HG02884 (cell line): ENCODE measurements around the gene XXYLT1.

ENCODE experiments used
- ATAC-seq: cut with Tn5 transposase; IDR thresholded peaks from one replicate; pipeline ENCODE4 v1.9.1; 2021; ENCODE audit warnings: mild to moderate bottlenecking, moderate library complexity; ENCODE audit not compliant: unreplicated experiment

The XXYLT1 gene

GRCh38 chr3:195210266-195210973 is 60.5 kb downstream of the XXYLT1 start:
- no peak for ATAC-seq

- no peak for ATAC-seq
These were observed 61.1 kb downstream of the XXYLT1 start for GRCh38 chr3:195209847-195210265.

DNA sequence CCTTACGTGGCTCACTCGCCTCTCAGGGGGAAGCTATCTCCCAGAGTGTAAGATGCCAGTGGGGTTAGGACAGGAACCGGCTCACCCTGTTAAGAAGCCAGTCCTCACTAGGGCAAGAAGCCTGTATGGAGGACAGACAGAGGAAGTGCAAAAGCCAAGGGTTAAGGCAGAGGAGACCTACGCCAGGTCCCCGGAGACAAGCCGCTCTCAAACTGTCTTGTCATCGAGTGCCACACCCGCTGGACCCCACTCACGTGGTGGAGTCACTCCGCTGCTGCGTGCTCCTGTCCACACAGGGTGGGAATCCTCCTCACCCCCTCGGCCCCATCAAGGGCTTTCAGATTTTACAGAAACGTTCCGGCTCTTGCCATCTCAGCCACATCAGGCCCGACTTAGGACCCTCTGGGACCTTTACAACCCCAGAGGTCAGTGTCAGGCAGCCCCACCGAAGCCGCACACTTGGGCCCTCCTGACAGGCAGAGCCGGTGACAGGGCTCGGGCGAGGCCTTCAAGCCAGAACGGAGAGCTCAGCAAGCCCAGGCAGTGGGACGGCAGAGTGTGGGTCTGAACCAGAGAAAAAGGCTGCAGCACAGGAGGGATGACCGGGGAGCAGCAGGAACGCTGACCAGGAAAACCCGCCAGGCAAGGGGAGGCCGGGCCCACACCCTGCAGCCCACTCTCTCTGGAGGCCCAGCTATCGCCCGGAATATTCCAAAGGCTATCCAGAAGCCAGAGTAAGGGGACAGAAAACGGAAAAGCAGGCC is 61.7 kb downstream of the XXYLT1 start:
- ATAC-seq, result no peak

DNA sequence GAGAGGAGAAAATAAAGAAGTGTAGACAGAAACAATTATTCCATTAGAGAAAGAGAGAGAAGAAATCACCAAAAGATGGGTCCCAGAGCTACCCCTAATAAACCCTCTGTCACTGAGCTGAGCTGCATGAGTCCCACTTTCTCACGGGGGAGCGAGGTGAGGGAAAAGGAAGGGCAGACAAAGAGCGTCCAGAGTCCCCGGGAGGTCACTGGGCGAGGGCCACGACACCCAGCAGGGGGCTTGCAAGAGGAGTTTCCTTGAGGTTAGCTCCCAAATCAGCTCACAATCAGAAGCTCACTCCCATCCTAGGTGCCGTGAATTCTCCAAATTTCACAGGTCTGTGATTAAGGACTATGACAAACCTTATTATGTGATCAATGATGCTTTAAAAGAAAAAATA is 62.3 kb downstream of the XXYLT1 start:
- no peak for ATAC-seq

- ATAC-seq, result peak; percentile 85
These were observed 62.8 kb downstream of the XXYLT1 start for GRCh38 chr3:195208183-195208582.

- no peak for ATAC-seq
These were observed 63.2 kb downstream of the XXYLT1 start for GRCh38 chr3:195207731-195208130.

GRCh38 chr3:195207056-195207455 is 63.9 kb downstream of the XXYLT1 start:
- no peak for ATAC-seq

DNA sequence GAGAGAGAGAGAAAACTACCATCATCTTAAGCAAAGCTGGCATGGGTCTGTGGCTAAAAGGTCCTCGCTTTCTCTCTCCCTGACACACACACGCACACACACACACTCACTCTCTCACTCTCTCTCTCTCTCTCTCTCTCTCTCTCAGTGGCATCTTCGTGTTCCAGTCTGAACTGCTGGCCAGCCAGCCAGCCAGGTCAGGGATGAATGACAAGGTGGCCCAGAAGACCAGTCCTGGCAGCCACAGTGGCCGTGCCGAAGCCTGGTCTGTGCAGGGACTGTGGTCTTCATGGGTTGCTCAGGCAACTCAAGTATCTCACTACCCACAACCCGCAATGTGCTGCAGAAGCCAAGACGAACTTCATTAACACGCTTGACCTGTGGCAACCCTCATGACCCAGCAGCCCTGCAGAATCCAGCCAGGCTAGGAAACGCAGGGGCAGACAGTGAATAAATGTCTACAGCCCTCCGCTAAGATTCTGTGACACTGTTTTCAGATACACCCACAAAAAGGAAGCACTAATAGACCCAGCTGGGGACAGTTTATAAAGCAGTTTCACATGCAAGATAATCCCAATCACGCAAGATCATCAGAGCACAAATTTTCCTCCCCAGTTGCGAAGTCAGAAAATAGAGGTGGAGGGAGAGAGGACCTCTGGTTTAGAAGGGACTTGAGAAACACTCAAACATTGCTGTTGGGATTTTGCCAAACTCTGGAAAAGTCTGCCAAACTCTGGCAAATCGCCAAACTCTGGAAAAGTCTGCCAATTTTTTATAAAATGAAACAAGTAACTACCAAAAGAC is 66.4 kb downstream of the XXYLT1 start:
- no peak for ATAC-seq

- ATAC-seq, result no peak
These were observed 67.4 kb downstream of the XXYLT1 start for GRCh38 chr3:195203606-195204005.

DNA sequence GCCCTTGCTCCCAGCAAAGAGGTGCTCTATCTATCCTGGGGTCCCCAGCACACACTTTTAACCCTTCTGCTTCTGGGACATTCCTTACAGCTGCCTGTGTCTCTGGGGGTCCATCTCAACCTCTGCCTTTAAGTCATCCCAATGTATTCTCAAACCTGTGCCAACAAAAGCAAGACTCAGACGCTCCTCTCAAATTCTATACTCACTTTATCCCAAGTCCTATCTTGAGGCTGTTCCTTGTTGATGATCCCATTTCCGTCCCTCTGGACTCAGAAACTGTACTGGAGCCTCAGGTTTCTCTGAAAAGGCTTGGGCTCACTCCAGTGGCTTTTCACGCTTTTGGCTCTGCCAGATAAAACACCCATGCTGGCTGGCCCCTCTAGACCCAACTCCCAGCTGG is 69.7 kb downstream of the XXYLT1 start:
- ATAC-seq, result no peak

- no peak for ATAC-seq
These were observed 70.7 kb downstream of the XXYLT1 start for GRCh38 chr3:195200010-195200822.

DNA sequence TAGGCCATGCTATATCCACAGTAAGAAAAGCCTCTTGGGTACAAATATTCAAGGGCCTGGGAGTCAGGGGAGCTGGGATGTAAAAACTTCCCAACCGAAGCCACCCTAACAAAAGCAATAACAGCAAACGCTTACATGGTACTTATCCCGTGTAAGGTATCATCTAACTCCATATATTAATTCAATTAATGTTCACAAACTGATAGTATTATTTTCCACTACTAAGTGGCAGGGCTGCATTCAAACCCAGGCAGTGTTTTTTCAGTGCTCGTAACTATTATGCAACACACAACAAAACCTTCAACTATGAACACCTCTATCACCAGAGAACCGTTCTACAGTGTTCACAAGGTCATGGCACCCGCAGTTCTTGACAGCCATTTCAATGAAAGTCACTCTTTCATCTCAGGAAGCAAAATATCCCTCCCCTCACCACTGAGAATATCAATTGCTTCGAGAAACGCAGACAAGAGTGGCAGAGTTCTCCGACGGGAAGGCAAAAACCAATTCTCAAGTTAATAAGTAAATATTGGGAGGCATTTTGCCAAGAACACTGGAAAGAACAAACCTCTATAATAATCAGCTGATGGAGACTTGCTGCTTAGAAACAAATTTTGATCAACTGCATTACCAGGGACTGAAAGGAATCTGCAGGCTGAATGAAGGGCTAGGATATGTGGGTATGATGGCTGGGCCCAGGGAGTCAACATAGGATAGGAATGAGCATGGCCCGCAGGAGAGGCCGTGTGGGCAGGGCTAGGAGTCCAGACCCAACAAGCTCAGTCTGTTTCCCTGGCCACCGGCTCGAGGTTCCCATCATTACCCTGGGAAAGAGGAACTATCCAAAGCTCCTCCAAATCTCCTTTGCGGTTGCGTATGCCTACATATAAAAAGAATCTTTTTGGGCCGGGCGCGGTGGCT is 72.3 kb downstream of the XXYLT1 start:
- ATAC-seq, result no peak

DNA sequence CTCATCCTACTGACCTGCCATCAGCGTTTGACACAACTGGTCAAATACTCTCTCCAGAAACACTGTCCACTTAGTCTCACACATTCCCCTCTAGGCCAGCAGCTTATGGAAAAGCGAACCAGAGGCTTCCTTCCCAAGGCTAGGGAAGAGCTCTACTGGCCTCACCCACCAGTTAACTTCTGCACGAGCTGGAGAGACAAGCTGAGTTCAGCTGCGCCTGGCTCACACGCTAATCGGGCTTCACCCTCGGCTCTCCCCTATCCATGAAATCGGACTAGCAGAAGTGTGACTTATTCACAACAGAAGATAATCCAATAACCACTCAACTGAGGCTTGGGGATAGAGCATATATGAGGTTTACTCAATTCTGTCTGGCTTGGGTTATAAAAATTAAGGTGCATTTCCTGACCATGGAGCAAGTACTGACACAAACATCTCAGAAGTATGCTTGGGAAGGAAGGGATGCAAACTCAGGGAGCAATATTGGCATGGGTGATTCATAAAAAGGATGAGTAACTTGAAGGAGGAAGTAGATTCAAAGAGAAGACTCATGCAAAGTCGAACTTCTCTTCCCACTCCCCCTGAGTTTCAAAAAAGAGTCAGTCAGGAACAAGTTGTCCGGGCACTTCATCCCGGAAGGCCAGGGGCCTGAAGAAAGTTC is 73.1 kb downstream of the XXYLT1 start:
- ATAC-seq, result no peak

DNA sequence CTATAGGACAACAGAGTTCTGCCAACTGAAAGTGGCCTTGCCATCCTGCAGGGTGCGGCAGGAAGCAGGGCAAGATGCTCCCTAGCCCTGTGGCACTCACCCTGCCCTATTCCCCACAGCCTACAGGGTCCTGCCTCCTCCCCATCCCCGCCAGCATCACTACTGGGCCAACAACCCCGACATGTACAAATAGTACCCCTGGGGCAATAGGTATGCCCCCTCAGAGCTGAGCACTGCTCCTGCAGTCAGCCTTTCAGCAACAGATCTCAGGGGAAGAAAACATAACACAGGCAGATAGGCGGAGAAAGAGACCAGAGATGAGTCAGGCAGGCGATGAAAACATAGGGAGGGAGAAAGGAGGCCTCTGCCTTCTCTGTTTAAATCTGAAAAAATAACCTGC is 74.7 kb downstream of the XXYLT1 start:
- ATAC-seq, result no peak

GRCh38 chr3:195195321-195196209 is 75.4 kb downstream of the XXYLT1 start:
- ATAC-seq, result no peak

DNA sequence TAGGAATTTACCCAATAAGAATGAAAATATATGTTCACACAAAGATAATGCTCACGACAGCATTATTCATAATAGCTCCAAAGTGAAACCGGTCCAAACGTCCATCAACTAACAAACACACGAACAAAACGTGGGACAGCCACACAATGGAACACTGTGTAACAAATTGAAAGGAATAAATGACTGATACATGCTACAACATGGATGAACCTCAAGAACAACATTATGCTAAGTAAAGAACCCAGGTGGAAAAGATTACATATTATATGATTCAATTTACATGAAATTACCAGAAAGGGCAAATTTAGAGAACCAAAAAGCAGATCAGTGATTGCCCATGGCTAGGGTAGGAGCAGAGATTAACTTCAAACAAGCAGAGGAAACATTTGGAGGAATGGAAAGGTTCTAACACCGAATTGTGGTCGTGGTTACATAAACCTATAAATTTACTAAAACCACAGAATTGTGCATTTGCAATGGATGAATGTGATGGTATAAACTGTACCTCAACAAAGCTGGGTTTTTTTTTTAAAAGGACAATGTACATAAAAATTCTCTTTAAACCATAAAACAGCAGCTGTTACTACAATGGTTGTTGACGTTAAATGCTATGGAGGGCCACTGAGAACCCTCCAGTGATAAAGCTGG is 76.3 kb downstream of the XXYLT1 start:
- ATAC-seq, result no peak

GRCh38 chr3:195191580-195191979 is 79.4 kb downstream of the XXYLT1 start:
- no peak for ATAC-seq

DNA sequence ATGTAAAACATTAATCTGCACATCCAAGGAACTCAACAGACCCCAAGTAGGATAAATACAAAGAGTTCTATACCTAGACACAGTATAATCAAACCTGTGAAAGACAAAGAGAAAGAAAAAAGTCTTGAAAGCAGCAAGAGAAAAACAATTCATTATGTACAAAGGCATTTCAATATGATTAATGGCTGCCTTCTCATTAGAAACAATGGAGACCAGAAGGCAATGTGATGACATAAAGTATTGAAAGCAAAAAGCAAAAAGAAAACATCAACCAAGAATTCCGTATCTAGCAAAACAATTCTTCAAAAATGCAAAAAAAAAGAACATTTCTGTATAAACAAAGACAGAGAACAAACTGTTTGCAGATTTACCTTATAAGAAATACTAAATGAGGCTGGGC is 81.1 kb downstream of the XXYLT1 start:
- ATAC-seq, result no peak
